NB4 (cell line): ENCODE measurements around the gene ARID3A.

Experiments used
- DNase-seq: peaks from one replicate; pipeline ENCODE4 v3.0.0; 2010; ENCODE audit warnings: low read depth
- H3K4me3 ChIP-seq: one replicate; pipeline ENCODE4 v1.5.1; 2011; ENCODE audit warnings: mild to moderate bottlenecking, low read depth, low read length, moderate library complexity
- MYC ChIP-seq: IDR thresholded peaks from 2 replicates; pipeline ENCODE4 v1.6.1; 2011; ENCODE audit warnings: low read depth, low read length
- POLR2A ChIP-seq: IDR thresholded peaks from 2 replicates; pipeline ENCODE4 v1.6.1; 2011; ENCODE audit warnings: mild to moderate bottlenecking; ENCODE audit not compliant: insufficient read length; ENCODE audit errors: extremely low read depth
- TF ChIP-seq, protein P1 (sequence below): IDR thresholded peaks from 2 replicates; pipeline ENCODE4 v1.6.1; 2011; ENCODE audit warnings: low read depth, low read length
- TF ChIP-seq, protein P2 (sequence below): IDR thresholded peaks from one replicate; pipeline ENCODE4 v1.5.1; 2012; ENCODE audit warnings: low read depth, low read length

Gene ARID3A

DNA sequence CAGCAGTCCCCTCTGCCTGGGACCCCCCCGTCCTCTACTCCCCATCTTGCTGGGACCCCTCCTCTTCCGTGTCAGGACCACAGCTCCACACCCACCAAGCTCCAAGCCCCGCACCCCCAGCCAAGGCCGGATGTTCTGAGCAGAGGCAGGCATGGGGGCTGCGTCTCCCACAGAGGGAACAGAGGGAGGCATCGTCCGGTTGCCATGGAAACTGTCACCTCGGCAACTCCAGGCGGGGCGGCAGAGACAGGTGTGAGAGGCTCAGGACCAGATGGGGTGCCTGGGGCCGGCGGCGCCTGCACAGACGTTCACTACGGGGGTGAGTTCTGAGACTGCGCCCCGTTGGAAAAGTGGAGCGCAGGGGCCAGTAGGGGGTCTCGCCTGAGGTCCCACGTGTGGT, 27.2 kb upstream of the ARID3A start:
- no peak overlapping the region for H3K4me3 ChIP-seq
- no peak for TF ChIP-seq POLR2A
- TF ChIP-seq, protein P1, sequence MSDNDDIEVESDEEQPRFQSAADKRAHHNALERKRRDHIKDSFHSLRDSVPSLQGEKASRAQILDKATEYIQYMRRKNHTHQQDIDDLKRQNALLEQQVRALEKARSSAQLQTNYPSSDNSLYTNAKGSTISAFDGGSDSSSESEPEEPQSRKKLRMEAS, result no peak
- TF ChIP-seq, protein P2, sequence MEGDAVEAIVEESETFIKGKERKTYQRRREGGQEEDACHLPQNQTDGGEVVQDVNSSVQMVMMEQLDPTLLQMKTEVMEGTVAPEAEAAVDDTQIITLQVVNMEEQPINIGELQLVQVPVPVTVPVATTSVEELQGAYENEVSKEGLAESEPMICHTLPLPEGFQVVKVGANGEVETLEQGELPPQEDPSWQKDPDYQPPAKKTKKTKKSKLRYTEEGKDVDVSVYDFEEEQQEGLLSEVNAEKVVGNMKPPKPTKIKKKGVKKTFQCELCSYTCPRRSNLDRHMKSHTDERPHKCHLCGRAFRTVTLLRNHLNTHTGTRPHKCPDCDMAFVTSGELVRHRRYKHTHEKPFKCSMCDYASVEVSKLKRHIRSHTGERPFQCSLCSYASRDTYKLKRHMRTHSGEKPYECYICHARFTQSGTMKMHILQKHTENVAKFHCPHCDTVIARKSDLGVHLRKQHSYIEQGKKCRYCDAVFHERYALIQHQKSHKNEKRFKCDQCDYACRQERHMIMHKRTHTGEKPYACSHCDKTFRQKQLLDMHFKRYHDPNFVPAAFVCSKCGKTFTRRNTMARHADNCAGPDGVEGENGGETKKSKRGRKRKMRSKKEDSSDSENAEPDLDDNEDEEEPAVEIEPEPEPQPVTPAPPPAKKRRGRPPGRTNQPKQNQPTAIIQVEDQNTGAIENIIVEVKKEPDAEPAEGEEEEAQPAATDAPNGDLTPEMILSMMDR, result no peak
- TF ChIP-seq MYC, result no peak
- no peak for DNase-seq

DNA sequence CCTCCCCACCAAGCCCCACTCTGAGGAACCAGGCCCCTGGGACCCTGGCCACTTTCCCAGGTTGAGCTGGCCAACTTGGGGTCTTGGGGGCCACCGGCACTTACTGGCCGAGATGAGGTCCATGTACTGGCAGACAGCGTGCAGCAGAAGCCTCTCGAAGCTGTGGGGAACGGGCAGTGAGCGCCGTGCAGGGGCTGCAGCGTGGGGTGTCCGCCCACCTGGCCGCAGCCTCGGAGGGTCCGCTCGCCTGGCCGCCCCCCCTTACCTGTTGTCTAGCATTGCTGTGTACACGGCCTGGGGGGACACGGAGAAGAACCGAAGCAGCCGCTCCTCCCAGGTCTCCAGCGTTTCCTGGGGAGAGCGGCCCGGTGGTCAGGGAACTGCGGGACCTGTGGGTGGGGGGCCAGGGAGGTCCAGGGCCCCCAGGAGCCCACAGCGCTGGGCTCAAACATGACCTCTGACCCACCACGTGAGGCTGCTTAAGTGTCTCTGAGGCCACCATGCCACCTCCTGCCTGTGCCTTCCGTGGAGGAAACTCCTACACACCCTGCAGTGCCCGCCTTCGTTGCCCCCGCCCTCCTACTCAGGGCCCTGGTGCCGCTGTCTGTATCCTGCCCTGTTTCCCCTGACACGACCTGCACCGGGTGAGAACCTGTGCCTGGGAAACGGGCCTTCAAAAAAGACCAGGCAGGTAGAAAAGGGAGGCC, 26.3 kb upstream of the ARID3A start:
- TF ChIP-seq, protein P2, result no peak
- TF ChIP-seq MYC (no peak), POLR2A (no peak)
- TF ChIP-seq, protein P1, result no peak
- DNase-seq, result no peak
- no peak overlapping the region for H3K4me3 ChIP-seq

DNA sequence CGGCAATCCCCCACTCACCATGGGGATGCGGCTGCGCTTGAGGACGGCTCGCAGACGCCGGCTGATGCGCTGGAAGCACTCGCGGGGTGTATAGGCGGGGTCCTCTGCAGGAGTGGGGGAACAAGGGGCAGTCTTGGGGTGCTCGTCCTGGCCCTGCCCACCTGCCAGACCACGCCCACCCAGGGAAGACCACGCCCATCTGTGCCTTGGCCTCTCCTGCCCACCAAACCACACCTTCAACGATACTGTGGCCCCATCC, 25.9 kb upstream of the ARID3A start:
- TF ChIP-seq POLR2A, result no peak
- DNase-seq, result no peak
- no peak overlapping the region for H3K4me3 ChIP-seq

DNA sequence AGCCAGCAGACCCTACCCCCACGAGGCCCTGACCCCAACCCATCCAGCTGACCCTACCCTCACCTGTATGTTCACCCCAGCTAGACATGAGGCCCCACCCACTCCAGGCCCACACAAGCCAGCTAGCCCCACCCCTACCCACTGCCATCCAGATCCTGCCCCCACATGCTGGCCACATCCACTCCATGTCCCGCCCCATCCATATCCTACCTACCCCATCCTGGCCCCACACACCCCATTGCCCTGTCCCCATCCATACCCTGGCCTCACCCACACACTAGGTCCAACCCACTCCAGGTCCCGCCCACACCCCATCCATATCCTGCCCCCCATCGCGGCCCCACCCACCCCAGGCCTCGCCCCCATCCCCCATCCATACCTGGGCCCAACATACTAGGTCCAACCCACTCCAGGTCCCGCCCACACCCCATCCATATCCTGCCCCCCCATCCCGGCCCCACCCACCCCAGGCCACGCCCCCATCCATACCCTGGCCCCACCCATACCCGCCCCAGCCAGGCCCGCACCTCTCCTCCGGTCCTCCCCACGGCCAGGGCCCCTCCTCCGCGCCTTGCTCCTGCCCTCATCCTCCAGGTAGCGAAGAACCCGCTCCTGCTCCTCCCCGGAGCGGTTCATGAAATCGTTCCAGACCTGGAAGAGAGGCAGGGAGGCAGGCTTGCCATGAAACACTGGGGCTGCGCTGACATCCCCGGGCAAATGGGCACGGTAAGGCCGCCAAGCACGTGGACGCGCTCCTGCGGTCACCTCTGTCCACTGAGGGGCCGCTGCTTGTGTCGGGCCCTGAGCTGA, 25.3 kb upstream of the ARID3A start:
- TF ChIP-seq, protein P1, result no peak
- TF ChIP-seq, protein P2, result no peak
- TF ChIP-seq MYC, result no peak
- no peak overlapping the region for H3K4me3 ChIP-seq
- DNase-seq, result no peak

DNA sequence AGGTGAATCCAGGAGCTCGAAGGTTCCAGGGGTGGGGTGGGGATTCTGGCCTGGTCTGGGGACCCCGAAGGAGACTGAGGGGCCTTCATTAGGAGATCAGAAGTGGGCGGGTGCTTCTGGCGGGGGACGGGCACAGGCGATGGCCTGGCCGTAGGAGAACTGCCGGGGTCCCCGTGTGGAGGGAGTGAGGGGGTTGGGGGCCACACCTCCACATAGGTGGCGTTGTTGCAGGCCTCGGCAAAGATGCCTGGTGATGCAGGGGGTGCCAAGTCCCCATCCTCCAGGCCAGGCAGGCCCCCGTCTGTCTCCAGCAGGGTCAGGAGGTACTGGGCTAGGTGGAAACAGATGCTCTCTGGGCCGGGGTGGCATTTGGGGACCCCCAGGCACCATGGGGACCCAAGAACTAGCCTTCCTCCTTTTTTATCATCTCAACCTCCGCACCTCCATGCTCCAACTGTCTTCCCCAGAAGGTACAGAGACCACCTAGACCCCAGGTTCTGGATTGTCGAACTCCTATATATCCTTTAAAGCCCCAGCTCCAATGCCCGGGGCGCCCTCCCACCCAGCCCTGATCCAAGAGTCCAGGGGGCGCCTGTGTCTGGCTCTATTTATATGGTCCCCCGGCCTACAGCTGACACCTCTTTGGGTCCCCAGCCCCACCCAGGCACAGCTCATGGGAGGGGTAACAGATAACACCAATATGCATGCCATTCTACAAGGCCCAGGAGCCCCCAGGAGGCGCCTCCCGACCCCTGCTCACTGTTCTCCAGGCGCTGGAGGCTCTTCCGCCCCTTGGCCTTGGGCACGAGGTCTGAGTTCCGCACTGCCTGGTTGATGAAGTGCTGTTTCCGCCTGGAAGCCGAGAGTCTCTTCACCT, 24.4 kb upstream of the ARID3A start:
- no peak for DNase-seq
- H3K4me3 ChIP-seq, result no peak overlapping the region
- no peak for TF ChIP-seq MYC
- TF ChIP-seq, protein P1, result no peak
- no peak for TF ChIP-seq POLR2A

DNA sequence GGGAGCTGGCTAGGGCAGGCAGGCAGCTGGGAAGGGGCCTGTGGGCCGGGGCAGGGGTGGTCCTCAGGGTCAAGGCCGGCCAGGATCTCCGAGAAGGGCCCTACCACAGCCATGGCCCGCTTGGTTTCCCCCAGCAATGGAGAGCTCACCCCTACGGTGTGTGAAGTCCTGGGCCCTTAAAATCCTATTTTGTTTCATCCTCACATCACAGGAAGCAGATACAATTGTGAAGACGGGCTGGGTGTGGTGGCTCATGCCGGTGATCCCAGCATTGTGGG, 23.8 kb upstream of the ARID3A start:
- TF ChIP-seq MYC, result no peak
- TF ChIP-seq, protein P1, result no peak
- no peak for TF ChIP-seq POLR2A
- no peak overlapping the region for H3K4me3 ChIP-seq
- DNase-seq, result no peak
